GM18499 (cell line): ENCODE measurements around the gene SEPTIN1.

Source experiments
- ATAC-seq: cut with Tn5 transposase; IDR thresholded peaks from one replicate; pipeline ENCODE4 v1.9.1; 2021; ENCODE audit warnings: moderate number of reproducible peaks; ENCODE audit not compliant: insufficient read depth, unreplicated experiment

SEPTIN1 gene

DNA sequence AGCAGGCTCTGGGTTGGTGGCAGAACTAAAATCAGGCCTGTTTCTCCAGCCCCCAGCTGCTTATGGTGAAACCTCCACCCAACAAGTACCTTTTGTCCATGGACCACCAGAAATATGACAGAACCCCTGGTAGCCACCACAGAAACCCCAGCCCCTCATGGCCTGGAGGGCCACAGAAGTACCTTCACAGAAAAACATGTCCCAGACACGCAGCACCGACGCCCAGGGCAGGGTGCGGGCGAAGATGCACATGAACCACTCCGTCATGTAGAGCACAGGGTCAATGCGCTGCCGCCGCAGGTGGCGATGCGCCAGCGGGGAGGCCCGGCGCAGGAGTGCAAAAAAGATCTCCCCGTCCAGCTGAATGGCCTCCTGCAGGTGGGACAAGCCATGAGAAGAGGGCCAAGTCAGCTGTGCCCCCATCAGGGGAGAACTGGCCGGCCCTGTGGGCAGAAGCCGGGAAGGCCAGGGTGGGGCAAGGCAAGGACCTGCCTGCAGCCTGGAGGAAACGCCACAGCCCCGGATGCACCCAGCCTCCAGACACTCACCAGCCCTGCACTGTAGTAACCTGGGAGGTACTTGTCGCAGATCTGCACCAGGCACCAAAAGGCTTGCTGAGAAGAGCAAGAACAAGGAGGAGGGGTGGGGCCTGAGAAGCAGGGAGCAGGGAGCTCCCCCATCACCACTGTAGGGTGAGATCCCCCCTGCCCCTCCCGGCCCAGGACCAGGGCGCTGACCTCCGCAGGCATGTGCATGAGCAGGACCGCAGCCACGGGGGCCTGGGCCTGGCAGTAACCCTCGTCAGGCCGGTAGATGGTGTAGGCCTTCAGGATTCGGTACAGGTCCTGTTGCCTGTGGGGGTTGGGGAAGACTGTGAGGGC is 23.1 kb downstream of the SEPTIN1 start:
- ATAC-seq = no peak

DNA sequence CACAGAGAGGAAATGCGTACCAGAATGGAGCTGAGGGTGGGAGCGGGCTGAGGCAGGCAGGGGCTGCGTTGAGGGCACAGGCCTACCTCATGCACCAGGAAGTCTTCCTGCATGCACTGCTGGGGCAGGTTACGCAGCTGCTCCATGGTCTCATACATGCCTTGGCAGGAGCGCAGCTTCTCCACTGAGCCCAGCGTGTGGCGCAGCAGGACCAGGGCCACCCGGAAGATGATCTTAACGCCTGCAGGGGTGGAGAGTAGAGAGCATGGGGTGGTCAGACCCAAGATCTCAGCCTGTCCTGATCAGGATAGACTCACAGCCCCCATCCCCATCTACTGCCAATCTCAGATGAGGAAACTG is 23.8 kb downstream of the SEPTIN1 start:
- ATAC-seq = no peak

DNA sequence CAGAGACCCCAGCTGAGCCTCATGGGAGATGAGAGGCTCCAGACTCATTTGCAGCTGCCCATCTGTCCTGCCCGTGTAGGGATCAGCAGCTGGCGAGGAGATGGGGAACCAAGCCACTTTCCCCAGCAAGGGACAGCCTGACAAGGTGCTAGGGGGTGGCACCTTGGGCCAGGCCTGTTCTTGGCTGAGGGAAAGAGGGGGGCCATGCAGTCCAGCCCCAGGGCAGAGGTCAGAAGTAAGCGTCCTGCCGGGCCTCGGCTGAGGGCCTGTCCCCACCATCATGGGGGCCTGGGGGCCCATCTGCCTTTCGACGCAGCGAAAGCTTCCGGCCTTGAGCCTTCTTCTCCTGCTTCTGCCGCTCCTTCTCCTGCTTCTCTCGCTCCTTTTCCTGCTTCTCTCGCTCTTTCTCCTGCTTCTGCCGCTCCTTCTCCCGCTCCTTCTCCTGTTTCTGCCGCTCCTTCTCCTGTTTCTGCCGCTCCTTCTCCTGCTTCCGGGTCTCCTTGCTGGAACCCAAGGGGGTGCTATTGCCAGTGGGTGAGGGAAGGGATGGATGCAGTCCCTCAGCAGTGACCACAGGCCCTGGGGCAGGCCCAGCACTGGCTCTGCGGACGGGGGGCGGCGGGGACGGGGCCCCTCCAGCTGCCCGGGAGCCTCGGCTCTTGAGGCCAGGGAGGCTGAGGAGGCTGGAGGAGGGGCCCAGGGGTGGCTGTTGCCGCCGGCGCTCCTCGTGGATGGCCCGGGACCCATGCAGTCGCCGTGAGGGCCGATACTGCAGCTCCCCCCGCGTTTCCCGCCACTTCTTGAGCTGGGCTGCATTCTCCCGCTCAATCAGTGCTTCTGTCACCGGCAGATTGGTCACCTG is 24.4 kb downstream of the SEPTIN1 start:
- no peak for ATAC-seq

DNA sequence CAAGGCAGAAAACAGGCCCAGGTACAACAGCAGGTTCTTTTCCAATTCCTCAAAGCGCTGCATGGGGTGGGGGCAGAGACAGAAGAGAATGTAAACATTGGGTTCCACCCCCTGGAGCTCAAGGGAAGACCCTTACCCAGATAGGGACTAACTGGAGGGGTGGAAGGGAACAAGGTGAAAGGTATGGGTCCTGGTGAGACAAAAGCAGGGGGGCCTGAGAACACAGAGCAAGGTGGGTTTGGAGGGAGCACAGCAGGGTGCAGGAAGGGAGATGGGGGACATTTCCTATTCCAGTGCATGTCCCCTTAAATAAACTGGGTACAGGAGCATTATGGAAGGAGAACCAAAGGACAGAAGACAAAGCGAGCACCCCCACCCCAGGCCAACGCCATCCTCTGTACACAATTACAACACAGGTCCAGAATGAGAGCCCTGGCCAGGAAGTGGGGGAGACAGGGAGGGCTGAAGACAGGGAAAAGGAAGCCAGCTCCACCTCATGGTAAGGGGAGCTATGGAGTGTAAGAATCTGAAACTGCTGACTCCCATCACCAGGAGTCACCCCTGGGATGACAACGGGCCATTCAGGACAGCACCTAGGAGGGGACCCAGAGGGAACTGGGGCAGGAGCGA is 25.2 kb downstream of the SEPTIN1 start:
- no peak for ATAC-seq

DNA sequence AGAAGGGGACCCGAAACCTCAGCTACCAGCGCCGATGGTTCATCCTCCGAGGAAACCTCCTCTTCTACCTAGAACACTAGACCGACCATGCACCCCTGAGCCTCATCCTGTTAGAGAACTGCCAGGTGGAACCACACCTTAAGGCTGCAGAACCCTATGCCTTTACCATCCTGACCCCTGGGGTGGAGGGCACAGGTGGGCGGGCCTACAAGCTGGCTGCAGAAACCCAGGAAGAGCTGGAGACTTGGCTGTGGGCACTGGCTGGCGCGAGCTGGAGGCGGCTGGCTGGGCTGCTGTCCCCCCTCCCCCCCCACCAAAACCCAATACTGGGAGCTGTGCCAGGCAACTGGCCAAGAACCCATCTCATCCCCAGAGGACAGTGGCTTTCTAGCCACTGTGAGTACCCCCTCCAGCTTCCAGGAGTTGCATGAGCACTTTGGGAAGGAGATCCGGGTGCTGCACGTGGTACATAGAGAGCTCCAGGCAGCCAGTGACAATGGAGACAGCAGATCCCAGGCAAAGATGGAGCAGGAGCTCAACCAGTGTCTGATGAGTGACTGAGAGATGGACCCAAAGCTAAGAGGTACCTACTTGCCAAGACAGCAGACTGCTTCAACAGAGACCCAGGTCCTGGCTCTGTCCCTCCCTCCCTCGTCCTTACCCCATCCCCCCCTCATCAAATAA is 25.8 kb downstream of the SEPTIN1 start:
- no peak for ATAC-seq

DNA sequence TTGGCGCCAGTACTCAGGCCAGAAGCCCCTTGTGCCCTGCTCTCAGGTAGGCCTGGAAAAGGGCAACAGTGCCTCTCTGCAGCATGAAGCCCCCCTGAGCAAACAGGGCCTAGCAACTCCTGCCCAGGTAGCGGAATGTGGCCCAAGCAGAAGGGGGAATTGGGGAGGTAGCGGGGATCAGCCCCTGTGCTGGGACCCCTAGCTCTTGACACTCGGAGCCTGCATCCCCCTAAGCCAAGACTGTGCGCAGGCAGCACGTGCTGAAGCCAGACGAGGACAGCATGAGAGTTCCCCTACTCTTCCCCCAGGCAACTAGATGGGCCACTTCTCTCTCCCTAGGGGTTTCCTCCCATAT is 26.4 kb downstream of the SEPTIN1 start:
- ATAC-seq = no peak

DNA sequence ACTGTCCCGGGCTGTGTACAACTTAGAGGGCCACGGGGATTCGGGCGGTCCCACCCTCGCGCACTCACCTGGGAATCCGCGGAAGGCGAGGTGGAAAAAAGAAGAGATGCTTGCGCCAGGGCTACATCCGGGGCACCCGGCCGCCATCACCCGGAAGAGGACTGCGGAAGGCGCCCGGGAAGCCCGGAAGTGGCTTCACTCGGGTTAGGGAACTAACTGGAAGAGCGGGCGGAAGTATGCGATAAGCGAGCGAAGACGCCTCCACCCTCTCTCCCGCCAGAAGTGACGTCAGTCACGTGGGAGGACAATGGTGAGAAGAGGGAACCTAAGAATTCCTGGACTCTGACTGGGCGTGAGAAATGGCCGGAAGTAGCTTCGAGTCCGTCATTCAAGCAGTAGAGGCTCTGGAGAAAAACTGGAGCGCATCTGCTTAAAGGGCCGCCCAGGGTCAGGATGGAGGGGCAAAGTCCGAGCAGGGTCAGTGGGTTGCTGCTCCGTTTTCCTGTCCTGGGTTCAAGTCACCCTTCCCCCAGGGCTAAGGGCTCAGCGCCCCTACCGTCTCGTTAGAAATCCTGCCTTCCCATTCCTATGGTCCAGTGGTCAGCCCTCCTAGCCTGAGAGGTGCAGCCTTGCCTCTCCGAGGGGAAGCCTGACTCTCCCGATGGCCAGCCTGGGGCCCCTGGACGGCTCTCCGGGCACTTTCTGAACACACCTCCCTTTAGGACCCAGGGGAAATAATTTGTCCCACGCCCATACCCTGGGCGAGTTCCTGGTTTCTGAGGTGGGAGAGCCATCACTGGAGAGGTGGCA is 27.0 kb downstream of the SEPTIN1 start, which contains the start of gene CD2BP2:
TSS of gene CD2BP2 (minus strand) at position 165 of the 810 bp plus-strand sequence. CDS start 627 bp downstream, outside the sequence.
- ATAC-seq = no peak

DNA sequence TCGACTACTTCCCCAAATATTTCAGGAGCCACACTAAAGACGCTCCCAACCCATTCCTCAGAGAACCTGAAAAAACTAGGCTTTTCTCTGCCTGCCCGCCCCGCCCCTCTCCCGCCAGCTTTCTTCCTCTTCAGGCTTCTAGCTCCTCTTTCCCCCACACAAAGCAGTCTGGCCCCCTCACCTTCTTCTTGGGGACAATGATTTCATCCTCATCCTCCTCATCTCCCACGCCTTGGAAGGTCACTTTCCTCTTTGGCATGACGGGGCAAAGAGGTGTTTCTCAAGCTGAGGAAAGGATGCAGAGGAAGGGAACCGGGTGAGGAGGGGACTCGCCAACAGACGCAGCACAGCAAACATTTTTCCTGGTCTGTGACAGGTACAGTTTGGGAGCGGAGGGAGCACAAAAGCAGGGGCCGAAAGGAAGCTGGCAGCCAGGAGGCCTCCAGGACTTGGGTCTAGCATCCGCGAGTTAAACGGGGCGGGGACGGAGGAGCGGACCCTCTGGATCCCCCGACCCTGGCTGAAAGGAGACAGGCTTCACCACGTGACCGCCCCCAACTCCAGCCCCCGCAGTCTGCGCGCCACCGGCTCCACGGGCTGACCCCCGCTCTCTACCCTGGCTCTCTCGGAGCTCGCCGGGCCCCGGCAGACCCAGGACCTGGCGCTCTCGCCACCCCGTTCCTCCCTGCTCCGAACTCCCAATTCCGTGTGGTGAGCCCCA is 27.8 kb downstream of the SEPTIN1 start:
- ATAC-seq = no peak

DNA sequence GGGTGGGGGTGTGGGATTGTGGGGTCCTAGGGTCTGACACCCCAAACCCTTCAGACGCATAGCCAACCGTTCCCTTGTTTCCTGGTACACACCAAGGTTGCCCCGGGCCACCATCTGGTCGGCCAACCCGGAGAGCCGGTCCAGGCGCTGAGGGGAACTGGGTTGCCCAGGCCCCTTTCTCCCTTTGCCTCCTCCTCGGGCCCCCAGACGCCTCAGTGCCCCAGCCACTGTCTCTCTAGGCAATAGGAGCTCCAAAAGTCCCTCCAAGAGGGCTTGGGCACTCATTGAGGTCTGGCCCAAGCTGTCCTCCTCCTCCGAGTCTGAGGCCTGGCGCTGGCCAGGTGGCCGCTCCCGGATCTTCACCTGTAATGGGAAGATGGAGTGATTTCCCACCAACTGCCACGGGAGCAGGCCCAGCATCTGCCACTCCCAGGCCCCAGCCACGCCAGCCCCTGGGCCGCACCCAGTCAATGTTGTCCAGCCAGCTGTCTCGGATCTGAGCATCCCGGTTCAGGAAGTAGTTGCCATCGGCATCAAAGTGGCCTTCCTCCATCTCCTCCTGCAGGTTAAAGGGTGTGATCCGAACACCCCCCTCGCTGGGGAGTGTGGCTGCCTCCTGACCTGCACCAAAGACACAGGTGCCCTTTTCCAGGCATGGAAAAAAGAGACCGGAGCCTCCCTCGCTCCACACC is 28.8 kb downstream of the SEPTIN1 start:
- no peak for ATAC-seq

DNA sequence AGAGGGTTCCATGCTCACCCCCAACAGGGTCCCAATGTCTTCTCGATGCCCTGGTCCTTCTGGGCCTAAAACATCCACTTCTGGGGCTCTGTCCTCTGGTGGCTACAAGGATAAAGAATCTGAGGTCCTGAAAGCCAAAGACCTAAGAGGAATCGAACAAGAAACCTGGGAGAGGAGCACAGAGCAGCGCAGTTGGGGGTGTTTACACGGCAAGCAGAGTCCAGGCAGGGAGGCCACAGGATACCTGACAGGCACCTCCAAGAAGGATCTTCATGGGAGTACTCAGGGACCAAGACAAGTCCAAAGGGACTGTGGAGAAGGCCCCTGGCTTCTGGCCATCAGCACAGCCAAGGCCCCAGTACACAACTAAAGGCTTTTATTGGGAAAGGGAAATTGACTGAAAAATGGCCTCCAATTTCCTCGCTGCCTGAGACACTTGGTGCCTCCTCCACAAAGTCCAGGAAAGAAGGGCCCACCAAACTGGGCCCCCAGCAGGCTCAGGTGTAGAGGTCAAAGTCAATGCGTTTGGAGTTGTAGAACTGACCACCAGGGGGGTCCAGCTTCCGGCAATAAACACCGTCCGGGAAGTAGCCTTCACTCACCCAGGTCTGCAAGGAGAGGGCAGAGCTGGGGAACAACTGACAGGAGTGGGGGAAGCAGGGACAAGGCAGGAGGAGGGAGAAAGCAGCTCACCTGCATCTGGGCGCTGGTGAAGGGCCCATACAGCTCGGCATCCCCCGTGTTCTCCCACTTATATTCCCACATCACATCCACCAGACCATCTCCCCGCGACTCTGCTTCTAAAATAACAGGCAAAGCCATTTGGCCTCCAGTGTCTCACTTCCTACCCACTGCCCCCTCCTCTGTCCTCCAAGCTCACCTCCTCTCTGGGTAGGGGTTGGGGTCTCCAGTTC is 29.6 kb downstream of the SEPTIN1 start:
- no peak for ATAC-seq

DNA sequence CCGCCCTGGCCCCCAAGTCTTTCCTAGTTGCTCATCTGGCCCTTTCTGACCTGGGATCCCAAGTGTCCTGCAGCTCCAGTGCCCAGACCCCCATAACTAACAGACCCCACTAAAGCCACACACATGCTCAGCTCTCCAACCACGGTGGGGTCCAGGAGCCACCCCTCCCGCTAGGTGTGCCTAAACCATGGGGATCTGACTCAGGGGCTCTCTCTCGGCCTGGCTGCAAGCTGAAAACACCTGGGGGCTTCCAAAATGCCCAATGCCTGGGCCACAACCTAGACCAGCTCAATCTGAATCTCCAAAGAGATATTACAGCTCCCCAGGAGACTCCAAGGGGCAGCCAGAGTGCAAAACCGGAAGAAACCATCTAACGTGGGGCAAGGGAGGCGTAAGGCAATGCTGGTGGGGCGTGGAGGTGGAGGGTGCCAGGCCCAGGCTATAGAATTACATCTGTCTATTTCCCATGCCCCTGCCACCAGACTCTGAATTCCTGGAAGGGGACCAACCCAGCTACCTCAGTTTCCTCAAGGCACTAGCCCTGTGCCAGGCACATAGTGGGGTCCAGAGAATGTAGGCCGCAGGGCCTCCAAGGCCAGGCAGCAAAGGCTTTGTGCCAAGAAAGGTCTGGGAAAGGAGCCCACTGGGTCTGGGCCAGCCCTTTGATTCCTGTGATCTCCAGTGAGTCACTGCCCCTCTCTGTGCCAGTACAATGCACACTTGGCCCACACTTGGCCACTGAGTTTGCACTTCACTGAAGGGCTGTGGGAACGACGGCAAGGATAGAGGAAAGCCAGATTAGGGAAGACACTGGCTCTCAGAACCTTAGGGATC is 30.6 kb downstream of the SEPTIN1 start:
- no peak for ATAC-seq

DNA sequence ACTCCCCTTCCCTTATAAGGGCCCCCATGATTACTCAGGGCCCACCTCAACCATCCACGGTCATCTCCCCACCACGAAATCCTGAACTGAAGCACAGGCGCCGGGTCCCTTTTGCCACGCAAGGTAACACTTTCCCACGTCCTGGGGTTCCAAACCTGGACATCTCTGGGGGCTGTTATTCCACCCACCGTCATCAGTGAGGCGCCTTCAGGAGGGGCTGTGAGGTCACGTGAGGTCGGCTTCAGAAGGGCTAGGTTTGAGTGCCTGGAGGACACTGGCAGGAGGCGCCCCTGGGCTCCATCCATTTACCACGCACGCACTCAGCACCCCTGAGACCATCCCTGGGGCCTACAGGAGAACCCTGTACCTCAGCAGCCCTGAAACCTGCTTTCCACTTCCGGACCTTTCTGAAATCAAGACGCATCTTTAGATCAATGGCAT is 31.3 kb downstream of the SEPTIN1 start:
- no peak for ATAC-seq

DNA sequence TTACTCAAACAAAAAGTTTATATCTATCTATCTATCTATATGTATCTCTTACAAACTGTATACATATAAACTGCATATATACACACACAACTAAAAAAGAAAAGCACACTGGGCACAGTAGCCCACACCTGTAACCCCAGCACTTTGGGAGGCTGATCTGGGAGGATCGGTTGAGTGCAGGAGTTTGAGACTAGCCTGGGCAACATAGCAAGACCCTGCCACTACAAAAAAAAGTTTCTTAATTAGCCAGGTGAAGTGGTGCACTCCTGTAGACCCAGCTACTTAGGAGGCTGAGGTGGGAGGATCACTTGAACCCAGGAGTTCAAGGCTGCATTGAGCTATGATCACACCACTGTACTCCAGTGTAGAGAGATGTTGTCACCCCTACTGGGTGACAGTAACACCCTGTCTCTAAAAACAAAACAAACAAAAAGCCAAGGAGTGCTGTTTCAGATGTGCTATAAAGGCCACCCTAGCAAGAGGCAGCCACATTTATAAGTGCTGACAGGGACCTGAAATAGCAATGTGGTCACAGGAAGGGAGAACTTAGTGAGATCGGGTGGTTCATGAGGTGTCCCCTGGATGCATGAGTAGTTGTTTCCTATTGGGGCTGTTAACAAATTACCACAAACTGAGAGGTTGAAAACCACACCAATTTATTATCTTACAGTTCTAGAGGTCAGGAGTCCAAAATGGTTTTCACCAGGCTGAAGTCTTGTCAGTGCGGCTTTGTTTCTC is 32.1 kb downstream of the SEPTIN1 start:
- ATAC-seq = no peak

DNA sequence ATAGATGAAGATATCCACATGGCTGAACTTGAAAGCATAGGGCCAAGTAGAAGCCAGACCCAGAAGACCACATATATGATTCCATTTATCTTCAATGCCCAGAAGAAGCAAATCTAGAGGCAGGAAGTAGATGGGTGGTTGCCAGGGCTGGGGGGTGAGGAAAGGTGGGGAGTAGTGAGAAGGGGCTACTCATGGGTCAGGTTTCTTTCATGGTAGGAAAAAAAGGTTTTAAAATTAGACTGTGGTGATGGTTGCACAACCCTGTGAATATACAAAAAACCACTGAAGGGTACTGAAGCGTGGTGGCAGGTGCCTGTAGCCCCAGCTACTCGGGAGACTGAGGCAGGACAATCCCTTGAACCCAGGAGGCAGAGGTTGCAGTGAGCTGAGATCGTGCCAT is 32.7 kb downstream of the SEPTIN1 start:
- ATAC-seq = no peak

DNA sequence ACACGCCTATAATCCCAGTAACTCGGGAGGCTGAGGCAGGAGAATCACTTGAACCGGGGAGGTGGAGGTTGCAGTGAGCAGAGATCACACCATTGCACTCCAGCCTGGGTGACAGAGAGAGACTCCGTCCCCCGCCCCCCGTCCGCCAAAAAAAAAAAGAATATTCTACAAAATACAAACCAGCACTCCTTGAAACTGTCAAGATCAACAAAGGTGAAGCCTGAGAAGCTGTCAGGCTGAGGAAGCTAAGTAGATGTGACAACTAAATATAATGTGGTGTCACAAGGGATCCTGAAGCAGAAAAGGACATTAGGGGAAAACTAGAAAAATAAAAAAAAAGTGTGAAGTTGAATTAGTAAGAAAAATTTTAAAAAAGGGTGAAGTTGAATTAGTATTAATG is 33.4 kb downstream of the SEPTIN1 start:
- ATAC-seq = no peak

DNA sequence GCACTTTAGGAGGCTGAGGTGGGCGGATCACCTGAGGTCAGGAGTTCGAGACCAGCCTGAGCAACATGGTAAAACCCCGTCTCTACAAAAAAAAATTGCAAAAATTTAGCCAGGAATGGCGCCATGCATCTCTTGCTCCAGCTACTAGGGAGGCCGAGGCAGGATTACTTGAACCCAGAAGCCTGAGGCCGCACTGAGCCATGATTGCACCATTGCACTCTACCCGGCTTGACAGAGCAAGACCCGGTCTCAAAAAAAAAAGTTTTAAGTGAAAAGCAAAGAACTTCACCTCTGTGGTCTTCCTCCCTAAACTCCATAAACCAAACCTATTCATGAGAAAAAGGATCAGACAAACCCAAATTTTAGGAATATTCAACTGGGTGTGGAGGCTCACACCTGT is 34.2 kb downstream of the SEPTIN1 start:
- ATAC-seq = no peak
